SK-N-SH treated with all-trans-retinoic acid at 6 μM for 48 hours (cell line): ENCODE data around the gene NANOS3.

ENCODE experiments used
- ARNTL ChIP-seq: fragments of 450-650 bp; formaldehyde crosslinking; IDR thresholded peaks from 2 replicates; pipeline ENCODE4 v1.5.0; 2020; ENCODE audit warnings: low read depth, mild to moderate bottlenecking, moderate library complexity, borderline replicate concordance
- BACH2 ChIP-seq: fragments of 250-450 bp; sonication (Bioruptor Pico); IDR thresholded peaks from 2 replicates; pipeline ENCODE4 v1.9.0; 2021; ENCODE audit warnings: mild to moderate bottlenecking, borderline replicate concordance
- CSRNP3 ChIP-seq: fragments of 250-450 bp; sonication (Bioruptor Pico); IDR thresholded peaks from 2 replicates; pipeline ENCODE4 v1.5.1; 2021; ENCODE audit warnings: mild to moderate bottlenecking, moderate library complexity
- GLIS3 ChIP-seq: fragments of 250-450 bp; sonication (Bioruptor Pico); IDR thresholded peaks from 2 replicates; pipeline ENCODE4 v1.5.0; 2020; ENCODE audit warnings: mild to moderate bottlenecking, moderate library complexity
- PATZ1 ChIP-seq: fragments of 250-450 bp; sonication (Bioruptor Pico); IDR thresholded peaks from 2 replicates; pipeline ENCODE4 v1.8.0; 2020; ENCODE audit warnings: mild to moderate bottlenecking, moderate library complexity, borderline replicate concordance
- POU6F1 ChIP-seq: fragments of 250-450 bp; sonication (Bioruptor Pico); IDR thresholded peaks from 2 replicates; pipeline ENCODE4 v1.8.0; 2021; ENCODE audit warnings: low read depth, mild to moderate bottlenecking, moderate library complexity, borderline replicate concordance
- RARB ChIP-seq: fragments of 250-450 bp; sonication (Bioruptor Pico); IDR thresholded peaks from 2 replicates; pipeline ENCODE4 v1.8.0; 2021; ENCODE audit warnings: mild to moderate bottlenecking, moderate library complexity
- SNAI2 ChIP-seq: fragments of 250-450 bp; sonication (Bioruptor Pico); IDR thresholded peaks from 2 replicates; pipeline ENCODE4 v1.5.0; 2020; ENCODE audit warnings: mild to moderate bottlenecking, moderate library complexity
- TCF4 ChIP-seq: fragments of 250-450 bp; sonication (Bioruptor Pico); IDR thresholded peaks from 2 replicates; pipeline ENCODE4 v1.8.0; 2021; ENCODE audit warnings: mild to moderate bottlenecking, moderate library complexity, borderline replicate concordance
- ZFP3 ChIP-seq: fragments of 250-450 bp; sonication (Bioruptor Pico); IDR thresholded peaks from 2 replicates; pipeline ENCODE4 v1.5.0; 2020; ENCODE audit warnings: mild to moderate bottlenecking, moderate library complexity
- ZFP30 ChIP-seq: fragments of 450-650 bp; formaldehyde crosslinking; IDR thresholded peaks from 2 replicates; pipeline ENCODE4 v1.5.0; 2022; ENCODE audit warnings: mild to moderate bottlenecking, moderate library complexity
- ZNF8 ChIP-seq: fragments of 450-650 bp; formaldehyde crosslinking; IDR thresholded peaks from 2 replicates; pipeline ENCODE4 v1.5.0; 2020; ENCODE audit warnings: mild to moderate bottlenecking, moderate library complexity

DNA sequence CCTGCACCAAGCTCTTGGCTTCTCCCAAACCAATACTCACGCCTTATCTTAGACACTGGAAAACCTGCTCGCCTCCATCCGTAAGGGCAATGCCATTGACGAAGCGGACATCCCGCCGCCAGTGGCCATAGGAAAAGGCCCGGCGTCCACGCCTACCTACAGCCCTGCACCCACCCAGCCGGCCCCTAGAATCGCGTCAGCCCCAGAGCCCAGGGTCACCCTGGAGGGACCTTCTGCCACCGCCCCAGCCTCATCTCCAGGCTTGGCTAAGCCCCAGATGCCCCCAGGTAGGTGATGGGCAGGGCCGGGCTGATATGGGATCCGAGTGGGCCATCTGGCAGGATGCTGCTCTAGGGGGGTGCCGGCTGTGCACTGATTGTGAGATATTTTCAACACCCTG is 36.4 kb downstream of the NANOS3 start:
- no peak for TF ChIP-seq GLIS3 (CRISPR knock-in tag)
- TF ChIP-seq PATZ1 (CRISPR knock-in tag), result no peak
- no peak for TF ChIP-seq POU6F1 (CRISPR knock-in tag)
- TF ChIP-seq RARB (CRISPR knock-in tag), result no peak
- no peak for TF ChIP-seq TCF4
- no peak for TF ChIP-seq ARNTL (CRISPR knock-in tag)
- TF ChIP-seq BACH2, result no peak
- TF ChIP-seq SNAI2, result no peak
- no peak for TF ChIP-seq ZFP3 (CRISPR knock-in tag)
- no peak for TF ChIP-seq ZFP30 (CRISPR knock-in tag)
- no peak for TF ChIP-seq ZNF8 (CRISPR knock-in tag)
- no peak for TF ChIP-seq CSRNP3 (CRISPR knock-in tag)
